Vagina (tissue), 2 donors: ENCODE results near the gene IL10RA. TPM values are rescaled to one million over a fixed set of nuclear protein-coding genes. Genes with fewer than 3 reads are reported as not detected.

Experiments used
- DNase-seq, 2 donors: peaks; one replicate each; pipeline ENCODE4 v3.0.0-alpha.2; 2017; ENCODE audit errors: extremely low spot score in 2 of 2
- H3K27ac ChIP-seq: fragments of 200-600 bp; sonication (generic); one replicate; pipeline ENCODE4 v1.5.1; 2019
- H3K27me3 ChIP-seq: fragments of 200-600 bp; sonication (generic); one replicate; pipeline ENCODE4 v1.5.1; 2019
- H3K36me3 ChIP-seq, 2 donors: fragments of 200-600 bp; sonication (generic); one replicate each; pipeline ENCODE4 v1.5.1; 2017 to 2019
- H3K4me1 ChIP-seq: fragments of 200-600 bp; sonication (generic); one replicate; pipeline ENCODE4 v1.5.1; 2019
- H3K4me3 ChIP-seq, 2 donors: fragments of 200-600 bp; sonication (generic); 1 replicate in 1 of 2; 2 replicates in 1 of 2; pipeline ENCODE4 v1.5.1; 2016 to 2019
- H3K9me3 ChIP-seq: fragments of 200-600 bp; sonication (generic); one replicate; pipeline ENCODE4 v1.5.1; 2019
- POLR2A ChIP-seq, 2 donors: fragments of 450-650 bp; IDR thresholded peaks; one replicate each; pipeline ENCODE4 v1.6.1; 2017; ENCODE audit warnings: antibody characterized with exemption in 2 of 2, mild to moderate bottlenecking in 2 of 2, moderate library complexity in 2 of 2
- POLR2AphosphoS5 ChIP-seq, 2 donors: sonication (generic); formaldehyde crosslinking; IDR thresholded peaks; one replicate each; pipeline ENCODE4 v1.9.0; 2017; ENCODE audit warnings: antibody characterized with exemption in 2 of 2, mild to moderate bottlenecking in 2 of 2, low read depth in 1 of 2; ENCODE audit not compliant: insufficient read depth in 1 of 2
- intact Hi-C: fragments of 100-400 bp; cut with DNase I; formaldehyde crosslinking; loops from one replicate; pipeline ENCODE4 v1.15.1; 2023
- total RNA-seq: library from RNA; depleted of rRNA; stranded (reverse); fragments of >200 nt; gene quantifications from one replicate; pipeline ENCODE4 v1.2.3, GENCODE V29; 2016
- TF ChIP-seq, protein P1 (sequence below), 3 experiments: fragments of 450-650 bp in 2 of 3; fragments of 200-600 bp in 1 of 3; sonication (generic) in 1 of 3; IDR thresholded peaks; one replicate each; pipeline ENCODE4 v1.5.1; 2017 to 2019; ENCODE audit warnings: antibody characterized with exemption in 3 of 3, mild to moderate bottlenecking in 2 of 3, moderate library complexity in 2 of 3

Gene IL10RA
- total RNA-seq, 1 donor from 2014 or later = 29.0 TPM

DNA sequence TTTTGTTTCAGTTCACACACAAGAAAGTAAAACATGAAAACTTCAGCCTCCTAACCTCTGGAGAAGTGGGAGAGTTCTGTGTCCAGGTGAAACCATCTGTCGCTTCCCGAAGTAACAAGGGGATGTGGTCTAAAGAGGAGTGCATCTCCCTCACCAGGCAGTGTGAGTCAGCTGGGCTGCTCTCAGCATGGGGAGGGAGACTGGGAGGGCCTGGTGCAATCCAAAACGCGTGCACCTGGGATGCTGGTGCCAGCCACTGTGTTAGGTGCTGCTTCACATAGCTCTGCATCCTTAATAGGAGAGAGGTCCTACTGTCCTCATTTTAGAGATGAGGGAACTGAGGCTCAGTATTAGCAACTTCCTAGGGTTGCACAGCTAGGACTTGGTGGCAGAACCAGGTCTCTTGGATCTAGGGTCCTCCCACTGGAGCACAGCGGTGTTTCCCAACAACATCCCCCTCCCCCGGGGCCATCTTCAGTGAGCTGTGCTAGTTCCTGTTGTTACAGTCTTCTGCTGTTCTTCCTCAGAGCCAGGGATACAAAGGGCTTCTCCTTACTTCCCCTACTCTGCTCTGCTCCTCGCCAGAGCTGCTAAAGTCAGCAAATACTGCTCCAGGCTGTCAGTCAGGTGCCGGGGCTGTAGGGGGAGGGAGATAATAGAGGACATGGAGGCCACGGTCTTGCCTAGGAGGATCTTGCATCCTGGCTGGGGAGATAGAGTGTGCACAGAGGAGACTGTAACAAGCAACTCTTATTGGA is 8.0 kb downstream of the IL10RA start:
- Histone ChIP-seq H3K27me3 (no peaks in the 10 kb centered on the region), H3K27ac (no peak overlapping the region), H3K4me3 (no peak overlapping the region), H3K36me3 (no peaks in the 10 kb centered on the region), H3K9me3 (no peaks in the 10 kb centered on the region), H3K4me1 (no peaks in the 10 kb centered on the region)
- intact Hi-C loops = no loop called here
- TF ChIP-seq POLR2AphosphoS5 (IDR thresholded peaks at IDR 0.05; ENCODE audit: insufficient read depth in 1 of 2, low read depth in 1 of 2) (no peak), POLR2A (IDR thresholded peaks at IDR 0.05) (no peak)
- TF ChIP-seq, protein P1, sequence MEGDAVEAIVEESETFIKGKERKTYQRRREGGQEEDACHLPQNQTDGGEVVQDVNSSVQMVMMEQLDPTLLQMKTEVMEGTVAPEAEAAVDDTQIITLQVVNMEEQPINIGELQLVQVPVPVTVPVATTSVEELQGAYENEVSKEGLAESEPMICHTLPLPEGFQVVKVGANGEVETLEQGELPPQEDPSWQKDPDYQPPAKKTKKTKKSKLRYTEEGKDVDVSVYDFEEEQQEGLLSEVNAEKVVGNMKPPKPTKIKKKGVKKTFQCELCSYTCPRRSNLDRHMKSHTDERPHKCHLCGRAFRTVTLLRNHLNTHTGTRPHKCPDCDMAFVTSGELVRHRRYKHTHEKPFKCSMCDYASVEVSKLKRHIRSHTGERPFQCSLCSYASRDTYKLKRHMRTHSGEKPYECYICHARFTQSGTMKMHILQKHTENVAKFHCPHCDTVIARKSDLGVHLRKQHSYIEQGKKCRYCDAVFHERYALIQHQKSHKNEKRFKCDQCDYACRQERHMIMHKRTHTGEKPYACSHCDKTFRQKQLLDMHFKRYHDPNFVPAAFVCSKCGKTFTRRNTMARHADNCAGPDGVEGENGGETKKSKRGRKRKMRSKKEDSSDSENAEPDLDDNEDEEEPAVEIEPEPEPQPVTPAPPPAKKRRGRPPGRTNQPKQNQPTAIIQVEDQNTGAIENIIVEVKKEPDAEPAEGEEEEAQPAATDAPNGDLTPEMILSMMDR (IDR thresholded peaks at IDR 0.05) = no peak
- DNase-seq = no peak

DNA sequence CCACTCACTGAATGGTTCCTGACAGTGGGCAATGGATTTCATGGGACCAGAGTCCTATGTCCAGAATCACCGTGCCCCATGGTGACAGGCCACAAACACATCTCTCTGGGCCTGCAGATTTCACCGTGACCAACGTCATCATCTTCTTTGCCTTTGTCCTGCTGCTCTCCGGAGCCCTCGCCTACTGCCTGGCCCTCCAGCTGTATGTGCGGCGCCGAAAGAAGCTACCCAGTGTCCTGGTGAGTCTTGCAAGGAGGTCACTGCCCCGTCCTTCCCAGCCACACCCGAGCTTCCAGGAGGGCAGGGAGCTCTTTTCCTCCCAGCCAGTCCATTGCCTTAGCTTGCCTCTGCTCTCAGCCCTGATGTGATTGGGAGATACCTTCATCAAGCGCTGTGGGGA is 9.3 kb downstream of the IL10RA start:
- DNase-seq = no peak
- Histone ChIP-seq H3K36me3 (no peaks in the 10 kb centered on the region), H3K27me3 (no peaks in the 10 kb centered on the region), H3K27ac (no peak overlapping the region), H3K4me1 (no peaks in the 10 kb centered on the region), H3K4me3 (no peak overlapping the region), H3K9me3 (no peaks in the 10 kb centered on the region)
- TF ChIP-seq, protein P1 (IDR thresholded peaks at IDR 0.05) = no peak
- TF ChIP-seq POLR2AphosphoS5 (IDR thresholded peaks at IDR 0.05; ENCODE audit: insufficient read depth in 1 of 2, low read depth in 1 of 2) (no peak), POLR2A (IDR thresholded peaks at IDR 0.05) (no peak)
- intact Hi-C loops = no loop called here

DNA sequence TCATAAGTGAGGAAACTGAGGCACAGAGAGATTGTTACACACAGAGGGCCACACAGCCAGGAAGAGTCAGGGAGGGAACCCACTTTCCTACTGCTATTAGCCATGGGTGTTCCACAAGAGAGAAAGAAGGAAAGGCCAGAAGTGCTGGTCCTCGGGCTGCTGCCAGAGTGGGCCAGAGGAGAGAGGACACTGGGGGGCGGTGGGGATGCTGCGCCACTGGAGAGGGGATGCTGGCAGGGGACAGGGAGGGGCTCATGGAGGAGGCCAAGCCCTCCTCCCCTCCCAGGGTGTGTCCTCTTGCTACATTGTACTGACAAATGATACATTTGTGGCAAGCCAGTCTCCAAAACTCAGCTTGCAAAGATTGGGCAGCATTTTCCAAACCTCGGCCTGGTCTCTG is 9.9 kb downstream of the IL10RA start:
- Histone ChIP-seq H3K27me3 (no peaks in the 10 kb centered on the region), H3K36me3 (no peaks in the 10 kb centered on the region), H3K4me1 (no peaks in the 10 kb centered on the region), H3K27ac (no peak overlapping the region), H3K4me3 (no peak overlapping the region), H3K9me3 (no peaks in the 10 kb centered on the region)
- intact Hi-C loops = no loop called here
- TF ChIP-seq POLR2A (IDR thresholded peaks at IDR 0.05) (no peak), POLR2AphosphoS5 (IDR thresholded peaks at IDR 0.05; ENCODE audit: insufficient read depth in 1 of 2, low read depth in 1 of 2) (no peak)
- TF ChIP-seq, protein P1 (IDR thresholded peaks at IDR 0.05) = no peak
- DNase-seq = no peak

DNA sequence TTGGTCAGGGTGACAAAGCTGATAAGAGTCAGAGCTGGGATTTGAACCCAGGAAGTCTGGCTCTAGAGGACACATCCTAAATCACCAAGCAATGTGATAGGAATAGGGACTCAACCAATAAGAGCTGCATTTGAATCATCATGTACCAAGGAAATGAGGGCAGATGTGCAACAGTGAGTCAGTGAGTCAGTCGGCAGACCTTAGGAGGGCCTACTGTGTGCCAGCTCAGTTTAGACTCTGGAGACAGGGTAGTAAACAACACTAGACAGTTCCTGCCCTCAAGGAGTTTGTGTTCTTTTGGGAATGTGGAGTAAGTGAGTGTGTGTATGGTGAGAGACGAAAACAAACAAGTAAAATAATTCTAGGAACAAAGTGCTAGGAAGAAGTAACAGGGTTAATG is 11.2 kb downstream of the IL10RA start:
- H3K27ac ChIP-seq = no peak overlapping the region
- H3K4me1 ChIP-seq = no peaks in the 10 kb centered on the region
- H3K36me3 ChIP-seq = no peaks in the 10 kb centered on the region
- DNase-seq = no peak
- no peaks in the 10 kb centered on the region for H3K27me3 ChIP-seq
- intact Hi-C loops = no loop called here
- H3K4me3 ChIP-seq = no peak overlapping the region
- TF ChIP-seq, protein P1 (IDR thresholded peaks at IDR 0.05) = no peak
- no peak for TF ChIP-seq POLR2AphosphoS5 (IDR thresholded peaks at IDR 0.05; ENCODE audit: insufficient read depth in 1 of 2, low read depth in 1 of 2)
- no peaks in the 10 kb centered on the region for H3K9me3 ChIP-seq

DNA sequence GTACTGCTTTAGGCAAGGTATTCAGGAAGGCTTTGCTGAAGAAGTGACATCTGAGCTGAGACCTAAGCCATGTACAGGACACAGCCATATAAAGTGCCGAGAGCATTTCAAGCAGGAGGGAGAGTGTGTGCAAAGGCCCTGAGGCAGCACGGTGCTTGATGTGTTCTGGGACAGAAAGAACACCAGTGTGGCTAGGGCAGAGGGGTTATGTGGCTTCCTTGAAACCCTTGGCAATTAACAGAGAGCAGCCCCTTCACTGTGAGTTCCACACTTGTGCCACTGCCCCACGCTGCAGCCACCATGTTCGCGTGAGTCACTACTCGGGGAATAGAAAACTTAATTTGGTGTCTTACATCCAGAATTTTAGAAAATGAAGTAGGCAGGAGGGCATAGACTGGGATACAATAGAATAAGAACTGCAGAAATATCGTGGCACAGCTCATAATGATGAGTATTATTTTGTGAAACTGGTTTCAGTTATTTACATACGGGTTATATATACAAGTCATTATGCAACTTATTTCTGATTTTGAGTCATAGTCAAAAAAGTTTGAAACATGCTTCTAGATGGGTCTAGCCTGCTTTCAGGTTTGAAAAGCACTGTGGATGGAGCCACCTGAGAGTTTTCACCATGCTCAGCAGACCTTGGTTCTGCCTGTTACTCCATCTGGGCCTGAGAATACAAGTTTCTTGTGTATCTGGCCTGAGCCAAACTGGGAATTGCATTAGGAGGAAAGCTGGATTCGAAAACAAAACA is 11.8 kb downstream of the IL10RA start:
- Histone ChIP-seq H3K27me3 (no peaks in the 10 kb centered on the region), H3K4me3 (no peak overlapping the region), H3K36me3 (no peaks in the 10 kb centered on the region), H3K9me3 (no peaks in the 10 kb centered on the region), H3K4me1 (no peaks in the 10 kb centered on the region), H3K27ac (no peak overlapping the region)
- intact Hi-C loops = no loop called here
- TF ChIP-seq POLR2AphosphoS5 (IDR thresholded peaks at IDR 0.05; ENCODE audit: insufficient read depth in 1 of 2, low read depth in 1 of 2) (no peak), POLR2A (IDR thresholded peaks at IDR 0.05) (no peak)
- TF ChIP-seq, protein P1 (IDR thresholded peaks at IDR 0.05) = no peak
- no peak for DNase-seq
